NCI-H446 treated with DMSO at 0.1 percent for 48 hours (cell line): ENCODE measurements around the gene GLI1.
"Not testable (repeated sequence)": the region's sequence is repeated elsewhere in the genome, so short reads cannot be mapped to it uniquely, and the experiment has no call there.

Source experiments
- DNase-seq: peaks from one replicate; lab custom pipeline; 2025; lab: John Stamatoyannopoulos, UW

Gene GLI1

GRCh38 chr12:57498132-57498502 is 38.5 kb downstream of the GLI1 start:
- DNase-seq: no peak

GRCh38 chr12:57498571-57498970 is 39.0 kb downstream of the GLI1 start:
- DNase-seq: no peak

- DNase-seq: no peak
Observed at GRCh38 chr12:57500213-57500612, 40.6 kb downstream of the GLI1 start.

GRCh38 chr12:57502311-57502969 is 42.9 kb downstream of the GLI1 start:
- not testable (repeated sequence) for DNase-seq

- not testable (repeated sequence) for DNase-seq
Observed at GRCh38 chr12:57506541-57506940, 47.0 kb downstream of the GLI1 start.

GRCh38 chr12:57507796-57508195 is 48.2 kb downstream of the GLI1 start:
- not testable (repeated sequence) for DNase-seq

GRCh38 chr12:57511161-57511560 is 51.6 kb downstream of the GLI1 start:
- DNase-seq: no peak

GRCh38 chr12:57511588-57512325 is 52.2 kb downstream of the GLI1 start:
- no peak for DNase-seq

- DNase-seq: no peak
Observed at GRCh38 chr12:57512665-57513064, 53.1 kb downstream of the GLI1 start.

GRCh38 chr12:57513266-57513665 is 53.7 kb downstream of the GLI1 start:
- DNase-seq: no peak

- DNase-seq: not testable (repeated sequence)
Observed at GRCh38 chr12:57513677-57514076, 54.1 kb downstream of the GLI1 start.

- not testable (repeated sequence) for DNase-seq
Observed at GRCh38 chr12:57514246-57514645, 54.7 kb downstream of the GLI1 start.

GRCh38 chr12:57514720-57515407 is 55.3 kb downstream of the GLI1 start:
- DNase-seq: no peak

GRCh38 chr12:57515408-57515933 is 55.9 kb downstream of the GLI1 start:
- no peak for DNase-seq

GRCh38 chr12:57515934-57516541 is 56.5 kb downstream of the GLI1 start:
- DNase-seq: no peak

GRCh38 chr12:57516617-57517153 is 57.1 kb downstream of the GLI1 start:
- no peak for DNase-seq

- DNase-seq: no peak
Observed at GRCh38 chr12:57517187-57517586, 57.6 kb downstream of the GLI1 start.

- DNase-seq: not testable (repeated sequence)
Observed at GRCh38 chr12:57517718-57518117, 58.1 kb downstream of the GLI1 start.

GRCh38 chr12:57518176-57518919 is 58.8 kb downstream of the GLI1 start:
- DNase-seq: no peak

GRCh38 chr12:57518920-57519795 is 59.6 kb downstream of the GLI1 start:
- DNase-seq: no peak

- DNase-seq: no peak
Observed at GRCh38 chr12:57519796-57520052, 60.1 kb downstream of the GLI1 start.
